PC-9 (cell line): Measurements from ENCODE around the gene CST9.

Source experiments
- EZH2 ChIP-seq: fragments of 200-600 bp; sonication (generic); IDR thresholded peaks from 2 replicates; pipeline ENCODE4 v1.8.0; 2017; ENCODE audit warnings: antibody characterized with exemption, low read depth
- TF ChIP-seq, protein P1 (sequence below): fragments of 200-600 bp; sonication (generic); conservative IDR thresholded peaks from 2 replicates; pipeline ENCODE4 v1.6.1; 2017; ENCODE audit warnings: mixed run types, antibody characterized with exemption, mild to moderate bottlenecking, moderate library complexity

GRCh38 chr20:23602699-23603098 lies 3.0 kb downstream of the CST9 start:
- TF ChIP-seq, protein P1, sequence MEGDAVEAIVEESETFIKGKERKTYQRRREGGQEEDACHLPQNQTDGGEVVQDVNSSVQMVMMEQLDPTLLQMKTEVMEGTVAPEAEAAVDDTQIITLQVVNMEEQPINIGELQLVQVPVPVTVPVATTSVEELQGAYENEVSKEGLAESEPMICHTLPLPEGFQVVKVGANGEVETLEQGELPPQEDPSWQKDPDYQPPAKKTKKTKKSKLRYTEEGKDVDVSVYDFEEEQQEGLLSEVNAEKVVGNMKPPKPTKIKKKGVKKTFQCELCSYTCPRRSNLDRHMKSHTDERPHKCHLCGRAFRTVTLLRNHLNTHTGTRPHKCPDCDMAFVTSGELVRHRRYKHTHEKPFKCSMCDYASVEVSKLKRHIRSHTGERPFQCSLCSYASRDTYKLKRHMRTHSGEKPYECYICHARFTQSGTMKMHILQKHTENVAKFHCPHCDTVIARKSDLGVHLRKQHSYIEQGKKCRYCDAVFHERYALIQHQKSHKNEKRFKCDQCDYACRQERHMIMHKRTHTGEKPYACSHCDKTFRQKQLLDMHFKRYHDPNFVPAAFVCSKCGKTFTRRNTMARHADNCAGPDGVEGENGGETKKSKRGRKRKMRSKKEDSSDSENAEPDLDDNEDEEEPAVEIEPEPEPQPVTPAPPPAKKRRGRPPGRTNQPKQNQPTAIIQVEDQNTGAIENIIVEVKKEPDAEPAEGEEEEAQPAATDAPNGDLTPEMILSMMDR = no peak
- TF ChIP-seq EZH2 = no peak
